Sigmoid colon (tissue), 4 donors: Measurements from ENCODE around the gene SMARCD1.

ENCODE experiments used
- EP300 ChIP-seq, 4 donors: sonication (generic); formaldehyde crosslinking; IDR thresholded peaks; one replicate each; pipeline ENCODE4 v1.6.1; 2017; ENCODE audit warnings: antibody characterized with exemption in 4 of 4
- POLR2A ChIP-seq, 2 donors: fragments of 450-650 bp; IDR thresholded peaks; one replicate each; pipeline ENCODE4 v1.6.1; 2016; ENCODE audit warnings: antibody characterized with exemption in 2 of 2, mild to moderate bottlenecking in 2 of 2, moderate library complexity in 2 of 2
- POLR2AphosphoS5 ChIP-seq, 4 donors: sonication (generic); formaldehyde crosslinking; IDR thresholded peaks; one replicate each; pipeline ENCODE4 v1.6.1; 2017; ENCODE audit warnings: antibody characterized with exemption in 4 of 4
- TF ChIP-seq, protein P1 (sequence below), 4 experiments: fragments of 450-650 bp in 3 of 4; fragments of 200-600 bp in 1 of 4; IDR thresholded peaks; one replicate each; pipeline ENCODE4 v1.5.1; 2016 to 2019; ENCODE audit warnings: antibody characterized with exemption in 4 of 4, mild to moderate bottlenecking in 3 of 4, moderate library complexity in 2 of 4

DNA sequence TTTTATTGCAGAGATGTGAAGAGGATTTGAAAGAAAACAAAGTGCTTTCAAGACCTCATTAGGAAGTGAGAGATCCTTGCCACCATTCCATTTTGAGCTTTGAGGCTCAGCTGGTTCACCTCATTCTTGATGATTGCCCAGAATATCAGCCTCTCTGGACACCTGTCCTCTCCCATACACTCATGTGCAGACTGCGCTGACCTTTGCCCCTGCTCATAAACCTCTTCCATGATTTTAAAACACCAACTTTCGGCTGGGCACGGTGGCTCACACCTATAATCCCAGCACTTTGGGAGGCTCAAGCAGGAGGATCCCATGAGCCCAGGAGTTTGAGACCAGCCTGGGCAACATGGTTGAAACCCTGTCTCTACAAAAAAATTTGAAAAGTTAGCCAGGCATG, 35.8 kb downstream of the SMARCD1 start:
- TF ChIP-seq, protein P1, sequence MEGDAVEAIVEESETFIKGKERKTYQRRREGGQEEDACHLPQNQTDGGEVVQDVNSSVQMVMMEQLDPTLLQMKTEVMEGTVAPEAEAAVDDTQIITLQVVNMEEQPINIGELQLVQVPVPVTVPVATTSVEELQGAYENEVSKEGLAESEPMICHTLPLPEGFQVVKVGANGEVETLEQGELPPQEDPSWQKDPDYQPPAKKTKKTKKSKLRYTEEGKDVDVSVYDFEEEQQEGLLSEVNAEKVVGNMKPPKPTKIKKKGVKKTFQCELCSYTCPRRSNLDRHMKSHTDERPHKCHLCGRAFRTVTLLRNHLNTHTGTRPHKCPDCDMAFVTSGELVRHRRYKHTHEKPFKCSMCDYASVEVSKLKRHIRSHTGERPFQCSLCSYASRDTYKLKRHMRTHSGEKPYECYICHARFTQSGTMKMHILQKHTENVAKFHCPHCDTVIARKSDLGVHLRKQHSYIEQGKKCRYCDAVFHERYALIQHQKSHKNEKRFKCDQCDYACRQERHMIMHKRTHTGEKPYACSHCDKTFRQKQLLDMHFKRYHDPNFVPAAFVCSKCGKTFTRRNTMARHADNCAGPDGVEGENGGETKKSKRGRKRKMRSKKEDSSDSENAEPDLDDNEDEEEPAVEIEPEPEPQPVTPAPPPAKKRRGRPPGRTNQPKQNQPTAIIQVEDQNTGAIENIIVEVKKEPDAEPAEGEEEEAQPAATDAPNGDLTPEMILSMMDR (IDR thresholded peaks at IDR 0.05), result no peak
- TF ChIP-seq EP300 (IDR thresholded peaks at IDR 0.05) (no peak), POLR2AphosphoS5 (IDR thresholded peaks at IDR 0.05) (no peak), POLR2A (IDR thresholded peaks at IDR 0.05) (no peak)
